DOHH2 (cell line): Measurements from ENCODE around the gene CD68.

Experiments
- CTCF ChIP-seq: fragments of 200-600 bp; sonication (generic); IDR thresholded peaks from one replicate; pipeline ENCODE4 v1.5.1; 2014; ENCODE audit warnings: antibody characterized with exemption, mild to moderate bottlenecking, low read depth, low read length; ENCODE audit not compliant: poor library complexity, severe bottlenecking
- EZH2phosphoT487 ChIP-seq: fragments of 200-600 bp; sonication (generic); IDR thresholded peaks from 2 replicates; pipeline ENCODE4 v1.6.1; 2017; ENCODE audit warnings: borderline replicate concordance, mild to moderate bottlenecking, antibody characterized with exemption, low read length, moderate library complexity, mixed read lengths

GRCh38 chr17:7572338-7572587 lies 7.2 kb upstream of the CD68 start:
- TF ChIP-seq EZH2phosphoT487 (no peak), CTCF (no peak)
